GM12878 (cell line): ENCODE data around the gene PCDHA4. TPM values are rescaled to one million over a fixed set of nuclear protein-coding genes. Genes with fewer than 3 reads are reported as not detected.
"Not testable (repeated sequence)": the region's sequence is repeated elsewhere in the genome, so short reads cannot be mapped to it uniquely, and the experiment has no call there.

Experiments
- ATAC-seq: fragments of 200-7000 bp; cut with Tn5 transposase; 3 replicates; pipeline ENCODE4 v1.9.1; 2020; ENCODE audit warnings: mild to moderate bottlenecking, moderate library complexity
- BruUV-seq: library from RNA; stranded (reverse); fragments of 400-500 nt; replicated peaks from 2 replicates; lab custom pipeline; 2021; lab: Mats Ljungman, UMichigan
- CTCF ChIA-PET: fragments of 300-600 bp; sonication (Branson Sonifier 250); formaldehyde crosslinking; extraction: SDS; loops from one replicate; lab custom pipeline; 2021; ENCODE audit warnings: inconsistent platforms; lab: Yijun Ruan, JAX
- POLR2A ChIA-PET: fragments of 350-600 bp; formaldehyde crosslinking; extraction: SDS; loops from one replicate; lab custom pipeline; 2021; ENCODE audit warnings: inconsistent platforms; lab: Charles Lee
- RAD21 ChIA-PET: fragments of 300-600 bp; sonication (Branson Sonifier 250); formaldehyde crosslinking; loops from one replicate; lab custom pipeline; 2023; ENCODE audit warnings: antibody characterized with exemption; ENCODE audit not compliant: unreplicated experiment; lab: Charles Lee
- SMC1A ChIA-PET: fragments of 300-600 bp; sonication (Branson Sonifier 250); formaldehyde crosslinking; loops from one replicate; lab custom pipeline; 2023; ENCODE audit not compliant: unreplicated experiment, uncharacterized antibody; lab: Charles Lee
- DNase-seq: peaks from one replicate; pipeline ENCODE4 v3.0.0-alpha.2; 2011; ENCODE audit warnings: low read depth, low spot score
- FAIRE-seq: peaks from 3 replicates; lab custom pipeline; 2011; peaks lifted over from hg19 to GRCh38; lab: Jason Lieb, UNC
- H2AFZ ChIP-seq: 2 replicates; pipeline ENCODE4 v1.6.0; 2011; ENCODE audit warnings: low read depth, low read length, control low read depth; ENCODE audit not compliant: control insufficient read depth
- H3K27ac ChIP-seq: 2 replicates; pipeline ENCODE4 v1.5.1; 2011; ENCODE audit warnings: control low read depth; ENCODE audit not compliant: control insufficient read depth, insufficient read depth
- H3K27me3 ChIP-seq, 2 experiments: replicated peaks in 1 of 2; 2 replicates each; pipeline versions ENCODE4 v1.6.0 to v1.6.1; 2011; ENCODE audit warnings: low read length in 1 of 2; ENCODE audit not compliant: control insufficient read depth in 2 of 2, insufficient read depth in 2 of 2
- H3K36me3 ChIP-seq, 2 experiments: 2 replicates each; pipeline ENCODE4 v1.5.1; 2011; ENCODE audit warnings: low read length in 1 of 2; ENCODE audit not compliant: control insufficient read depth in 2 of 2, insufficient read depth in 2 of 2
- H3K4me1 ChIP-seq: 2 replicates; pipeline ENCODE4 v1.6.1; 2011; ENCODE audit warnings: mild to moderate bottlenecking, low read length, moderate library complexity, mixed read lengths; ENCODE audit not compliant: control insufficient read depth, insufficient read depth
- H3K4me2 ChIP-seq: 2 replicates; pipeline ENCODE4 v1.6.0; 2011; ENCODE audit warnings: control low read depth; ENCODE audit not compliant: control insufficient read depth, insufficient read depth
- H3K4me3 ChIP-seq: fragments of 200-600 bp; sonication (generic); 2 replicates; pipeline ENCODE4 v1.5.1; 2016
- H3K79me2 ChIP-seq: 2 replicates; pipeline ENCODE4 v1.6.0; 2011; ENCODE audit warnings: low read length; ENCODE audit not compliant: control insufficient read depth, insufficient read depth
- H3K9ac ChIP-seq: 2 replicates; pipeline ENCODE4 v1.8.0; 2011; ENCODE audit warnings: low read length, control low read depth, mixed read lengths; ENCODE audit not compliant: control insufficient read depth, insufficient read depth
- H3K9me3 ChIP-seq: replicated peaks from 3 replicates; pipeline ENCODE4 v1.5.1; 2011; ENCODE audit warnings: mild to moderate bottlenecking, low read length; ENCODE audit not compliant: control insufficient read depth, insufficient read depth
- H4K20me1 ChIP-seq: 2 replicates; pipeline ENCODE4 v1.6.0; 2011; ENCODE audit not compliant: control insufficient read depth, insufficient read depth
- SIX5 ChIP-seq: IDR thresholded peaks from 2 replicates; pipeline ENCODE4 v1.6.1; 2011; ENCODE audit warnings: mild to moderate bottlenecking, low read depth, low read length, moderate library complexity; ENCODE audit not compliant: severe bottlenecking
- ZBTB4 ChIP-seq: fragments of 450-650 bp; formaldehyde crosslinking; IDR thresholded peaks from 2 replicates; pipeline ENCODE4 v1.4.0; 2022; ENCODE audit warnings: mild to moderate bottlenecking, moderate library complexity
- WGBS: methylation state at CpG from one replicate; pipeline ENCODE4 v1.1.6; 2016; ENCODE audit warnings: low lambda C conversion rate; ENCODE audit not compliant: insufficient replicate concordance, insufficient coverage; ENCODE audit errors: missing lambda C conversion rate; 5-methylcytosine and 5-hydroxymethylcytosine counted together
- in situ Hi-C: fragments of 300-500 bp; cut with MboI; formaldehyde crosslinking; loops from 9 replicates; pipeline ENCODE4 v1.14.3; 2018; ENCODE audit warnings: mixed read lengths
- intact Hi-C: fragments of 100-400 bp; cut with micrococcal nuclease; formaldehyde crosslinking; loops from one replicate; pipeline ENCODE4 v1.14.2; 2022; ENCODE audit not compliant: unreplicated experiment
- polyA plus RNA-seq, 11 experiments: library from polyadenylated mRNA; depleted of rRNA in 4 of 11; unstranded in 6 of 11; stranded (reverse) in 5 of 11; fragments of >200 nt; fragmentation: Nextera tagmentation in 4 of 11; fragmentation: Illumina TruSeq in 1 of 11; extraction: Ambion mirVana in 4 of 11; extraction: Trizol in 1 of 11; gene quantifications; 1 replicate in 1 of 11; 2 replicates in 10 of 11; pipeline versions ENCODE4 v1.2.1 to v1.2.3, GENCODE V29; 2011 to 2016; ENCODE audit warnings: inconsistent platforms in 2 of 11, missing spikeins in 2 of 11, low read depth in 1 of 11
- total RNA-seq, 4 experiments: library from RNA; depleted of rRNA in 3 of 4; stranded (reverse); fragments of >200 nt in 3 of 4; fragmentation: Illumina TruSeq in 1 of 4; extraction: Trizol in 1 of 4; gene quantifications; 2 replicates each; pipeline versions ENCODE4 v1.2.1 to v1.2.3, GENCODE V29; 2013 to 2021

Gene PCDHA4
- total and polyA plus RNA-seq, 10 of the 15 experiments (the other 5 are each of a cell fraction or from before 2014, with no cell fraction given), result not detected

- no peak for ATAC-seq
- WGBS, result 31% methylated on average over 6 of the region's 6 CpGs
- Histone ChIP-seq H3K4me2 (no peak overlapping the region), H3K79me2 (no peaks in the 10 kb centered on the region), H3K36me3 (no peaks in the 10 kb centered on the region), H3K27me3 (no peaks in the 10 kb centered on the region), H3K9me3 (no peaks in the 10 kb centered on the region; the same call in 2 of the 3 replicates), H3K9ac (no peak overlapping the region), H2AFZ (no peak overlapping the region), H3K27ac (no peak overlapping the region), H4K20me1 (no peaks in the 10 kb centered on the region), H3K4me1 (no peaks in the 10 kb centered on the region), H3K4me3 (no peak overlapping the region)
- ChIA-PET RAD21 (no interaction called here), SMC1A (no interaction called here), POLR2A (no interaction called here), CTCF (interaction anchor here (0.7 to 2.0 kb wide), 3 partner anchors 9 to 23 kb away, joined by 3 to 5 read pairs (median 3); no protein-coding TSS in a partner anchor)
- TF ChIP-seq ZBTB4 (CRISPR knock-in tag) (no peak), SIX5 (no peak)
- no TSS peak for BruUV-seq
- no peak for FAIRE-seq
- in situ Hi-C loops (loop anchor here (25.0 kb wide), 1 partner anchor 740 kb away; no protein-coding TSS in a partner anchor), intact Hi-C loops (no loop called here)
- no peak for DNase-seq
Observed at GRCh38 chr5:140822281-140822629, 15.4 kb downstream of the PCDHA4 start.

GRCh38 chr5:140822969-140823368 is 16.1 kb downstream of the PCDHA4 start:
- intact Hi-C loops, POLR2A ChIA-PET, H3K4me3 ChIP-seq, H4K20me1 ChIP-seq, RAD21 ChIA-PET, H3K79me2 ChIP-seq, BruUV-seq, H3K36me3 ChIP-seq, H3K27me3 ChIP-seq, H3K4me2 ChIP-seq, SMC1A ChIA-PET, H3K4me1 ChIP-seq, H3K9me3 ChIP-seq, ATAC-seq, DNase-seq, H3K9ac ChIP-seq, FAIRE-seq, H2AFZ ChIP-seq, H3K27ac ChIP-seq: not testable (repeated sequence)
- in situ Hi-C loops, result loop anchor here (25.0 kb wide), 1 partner anchor 739 kb away; no protein-coding TSS in a partner anchor
- WGBS, result 81% methylated on average over 43 of the region's 48 CpGs
- CTCF ChIA-PET, result interaction anchor here (1.5 to 2.0 kb wide), 2 partner anchors 17 to 23 kb away, joined by 3 to 5 read pairs; no protein-coding TSS in a partner anchor
